ENCODE results near the gene ITM2A. TPM values are rescaled to one million over a fixed set of nuclear protein-coding genes. Genes with fewer than 3 reads are reported as not detected.

The ITM2A gene
- total RNA-seq, 2 donors from 2014 or later, result 16.1 to 30.0 TPM

- intact Hi-C loops (cut with DNase I), result no loop called here
- Histone ChIP-seq H3K9me3 (no peaks in the 10 kb centered on the region), H3K4me1 (no peaks in the 10 kb centered on the region), H3K4me3 (no peak overlapping the region), H3K27ac (no peak overlapping the region), H3K36me3 (replicated peaks in 1 of 2; ENCODE audit: insufficient read depth in 1 of 2, low read depth in 2 of 2) (no peaks in the 10 kb centered on the region), H3K27me3 (no peaks in the 10 kb centered on the region)
- DNase-seq, result no peak
- 45 to 71% methylated on average over 3 to 4 of the region's 4 CpGs for WGBS, 2 donors
- ATAC-seq, result no peak
- TF ChIP-seq POLR2A (IDR thresholded peaks at IDR 0.05) (no peak), CTCF (IDR thresholded peaks at IDR 0.05) (no peak)
Observed at GRCh38 chrX:79330022-79330421, 37.1 kb downstream of the ITM2A start.

- ATAC-seq (no peak), DNase-seq (no peak)
- intact Hi-C loops (cut with DNase I), result no loop called here
- Histone ChIP-seq H3K9me3 (no peaks in the 10 kb centered on the region), H3K4me3 (no peak overlapping the region), H3K27ac (no peak overlapping the region), H3K27me3 (no peaks in the 10 kb centered on the region), H3K36me3 (replicated peaks in 1 of 2; ENCODE audit: insufficient read depth in 1 of 2, low read depth in 2 of 2) (no peaks in the 10 kb centered on the region), H3K4me1 (no peaks in the 10 kb centered on the region)
- no peak for TF ChIP-seq CTCF (IDR thresholded peaks at IDR 0.05)
- no peak for TF ChIP-seq POLR2A (IDR thresholded peaks at IDR 0.05)
- 41 to 50% methylated on average over 3 to 8 of the region's 8 CpGs for WGBS, 2 donors
Observed at GRCh38 chrX:79325263-79325958, 41.7 kb downstream of the ITM2A start.

Other genes starting within 250 kb of the ITM2A start
- gene GPR174, start 222.6 kb downstream of the ITM2A start, total RNA-seq, result under 1 TPM; 0.26 to 0.33 TPM

Measured in body of pancreas (tissue), 4 donors.